GM18951 (cell line): ENCODE data around the gene LSM14A.

Source experiments
- POLR2A ChIP-seq: IDR thresholded peaks from 4 replicates; pipeline ENCODE4 v1.6.1; 2011; ENCODE audit warnings: mild to moderate bottlenecking; ENCODE audit not compliant: insufficient read length, insufficient read depth; ENCODE audit errors: extremely low read depth
- in situ Hi-C: fragments of 300-500 bp; cut with MboI; formaldehyde crosslinking; loops from one replicate; pipeline ENCODE4 v1.12.0; 2022; ENCODE audit warnings: low sequenced_read_pairs, mixed read lengths, inconsistent platforms; ENCODE audit not compliant: unreplicated experiment

Gene LSM14A

GRCh38 chr19:34217952-34218817, 45.9 kb downstream of the LSM14A start:
- TF ChIP-seq POLR2A, result no peak

GRCh38 chr19:34218818-34219164, 46.5 kb downstream of the LSM14A start:
- in situ Hi-C loops, result no loop called here
- no peak for TF ChIP-seq POLR2A

More at GRCh38 chr19:34217952-34218817, 45.9 kb downstream of the LSM14A start:
- in situ Hi-C loops, result no loop called here

GRCh38 chr19:34220472-34221063, 48.3 kb downstream of the LSM14A start:
- in situ Hi-C loops, result no loop called here
- no peak for TF ChIP-seq POLR2A

GRCh38 chr19:34222386-34222785, 50.1 kb downstream of the LSM14A start:
- in situ Hi-C loops, result no loop called here

GRCh38 chr19:34224996-34225658, 52.8 kb downstream of the LSM14A start:
- no peak for TF ChIP-seq POLR2A
- in situ Hi-C loops, result no loop called here

More at GRCh38 chr19:34222386-34222785, 50.1 kb downstream of the LSM14A start:
- no peak for TF ChIP-seq POLR2A

- TF ChIP-seq POLR2A, result no peak
- in situ Hi-C loops, result no loop called here
These were observed 53.3 kb downstream of the LSM14A start for GRCh38 chr19:34225659-34226015.

GRCh38 chr19:34226036-34226435, 53.7 kb downstream of the LSM14A start:
- no peak for TF ChIP-seq POLR2A
- in situ Hi-C loops, result no loop called here

- in situ Hi-C loops, result no loop called here
These were observed 56.0 kb downstream of the LSM14A start for GRCh38 chr19:34228347-34228746.

GRCh38 chr19:34228762-34229161, 56.5 kb downstream of the LSM14A start:
- in situ Hi-C loops, result no loop called here
- no peak for TF ChIP-seq POLR2A

More at GRCh38 chr19:34228347-34228746, 56.0 kb downstream of the LSM14A start:
- TF ChIP-seq POLR2A, result no peak

GRCh38 chr19:34229721-34230120, 57.4 kb downstream of the LSM14A start:
- in situ Hi-C loops, result no loop called here

GRCh38 chr19:34230820-34231219, 58.5 kb downstream of the LSM14A start:
- TF ChIP-seq POLR2A, result no peak
- in situ Hi-C loops, result no loop called here

More at GRCh38 chr19:34229721-34230120, 57.4 kb downstream of the LSM14A start:
- no peak for TF ChIP-seq POLR2A

GRCh38 chr19:34231439-34231838, 59.1 kb downstream of the LSM14A start:
- no peak for TF ChIP-seq POLR2A
- in situ Hi-C loops, result no loop called here

- in situ Hi-C loops, result no loop called here
- TF ChIP-seq POLR2A, result no peak
These were observed 60.5 kb downstream of the LSM14A start for GRCh38 chr19:34232566-34233481.

- in situ Hi-C loops, result no loop called here
- no peak for TF ChIP-seq POLR2A
These were observed 63.2 kb downstream of the LSM14A start for GRCh38 chr19:34235425-34235940.
